Astrocyte (in vitro differentiated cells and primary cell): ENCODE data around the gene NPHP4.

Source experiments
- CTCF ChIP-seq: IDR thresholded peaks from 2 replicates; pipeline ENCODE4 v1.5.1; 2011; ENCODE audit warnings: low read depth, mild to moderate bottlenecking, inconsistent platforms, low read length, moderate library complexity; ENCODE audit not compliant: insufficient read depth
- EZH2 ChIP-seq: IDR thresholded peaks from 2 replicates; pipeline ENCODE4 v1.6.1; 2012; ENCODE audit warnings: mild to moderate bottlenecking, low read length, inconsistent platforms; ENCODE audit not compliant: insufficient read depth

GRCh38 chr1:5906966-5907365 is 85.3 kb downstream of the NPHP4 start:
- TF ChIP-seq CTCF (no peak), EZH2 (no peak)
